ENCODE results near the gene LYST. TPM values are rescaled to one million over a fixed set of nuclear protein-coding genes. Genes with fewer than 3 reads are reported as not detected.

LYST gene
- total and polyA plus RNA-seq, 2 of the 8 experiments (the other 6 are each of a cell fraction or from before 2014, with no cell fraction given): 0.29 to 0.58 TPM

DNA sequence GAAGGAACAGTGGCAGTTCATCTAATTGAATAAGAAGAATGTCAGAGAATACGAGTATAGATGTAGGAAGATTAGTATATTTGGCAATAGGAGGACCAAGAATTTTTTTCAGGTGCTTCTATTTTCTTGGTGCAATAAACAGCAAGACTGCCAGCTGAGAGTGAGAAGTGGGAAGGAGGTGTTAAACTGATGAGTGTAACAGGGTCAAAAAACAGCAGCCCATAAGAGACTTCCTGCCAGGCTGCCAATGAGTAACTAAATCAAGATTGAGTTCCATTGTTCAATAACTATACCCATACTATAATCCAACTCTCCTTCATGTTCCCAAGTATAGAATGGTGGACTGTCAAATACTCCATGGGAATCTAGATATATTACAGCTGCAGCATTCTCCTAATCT is 28.7 kb downstream of the LYST start (continued):
- TF ChIP-seq, protein P1, sequence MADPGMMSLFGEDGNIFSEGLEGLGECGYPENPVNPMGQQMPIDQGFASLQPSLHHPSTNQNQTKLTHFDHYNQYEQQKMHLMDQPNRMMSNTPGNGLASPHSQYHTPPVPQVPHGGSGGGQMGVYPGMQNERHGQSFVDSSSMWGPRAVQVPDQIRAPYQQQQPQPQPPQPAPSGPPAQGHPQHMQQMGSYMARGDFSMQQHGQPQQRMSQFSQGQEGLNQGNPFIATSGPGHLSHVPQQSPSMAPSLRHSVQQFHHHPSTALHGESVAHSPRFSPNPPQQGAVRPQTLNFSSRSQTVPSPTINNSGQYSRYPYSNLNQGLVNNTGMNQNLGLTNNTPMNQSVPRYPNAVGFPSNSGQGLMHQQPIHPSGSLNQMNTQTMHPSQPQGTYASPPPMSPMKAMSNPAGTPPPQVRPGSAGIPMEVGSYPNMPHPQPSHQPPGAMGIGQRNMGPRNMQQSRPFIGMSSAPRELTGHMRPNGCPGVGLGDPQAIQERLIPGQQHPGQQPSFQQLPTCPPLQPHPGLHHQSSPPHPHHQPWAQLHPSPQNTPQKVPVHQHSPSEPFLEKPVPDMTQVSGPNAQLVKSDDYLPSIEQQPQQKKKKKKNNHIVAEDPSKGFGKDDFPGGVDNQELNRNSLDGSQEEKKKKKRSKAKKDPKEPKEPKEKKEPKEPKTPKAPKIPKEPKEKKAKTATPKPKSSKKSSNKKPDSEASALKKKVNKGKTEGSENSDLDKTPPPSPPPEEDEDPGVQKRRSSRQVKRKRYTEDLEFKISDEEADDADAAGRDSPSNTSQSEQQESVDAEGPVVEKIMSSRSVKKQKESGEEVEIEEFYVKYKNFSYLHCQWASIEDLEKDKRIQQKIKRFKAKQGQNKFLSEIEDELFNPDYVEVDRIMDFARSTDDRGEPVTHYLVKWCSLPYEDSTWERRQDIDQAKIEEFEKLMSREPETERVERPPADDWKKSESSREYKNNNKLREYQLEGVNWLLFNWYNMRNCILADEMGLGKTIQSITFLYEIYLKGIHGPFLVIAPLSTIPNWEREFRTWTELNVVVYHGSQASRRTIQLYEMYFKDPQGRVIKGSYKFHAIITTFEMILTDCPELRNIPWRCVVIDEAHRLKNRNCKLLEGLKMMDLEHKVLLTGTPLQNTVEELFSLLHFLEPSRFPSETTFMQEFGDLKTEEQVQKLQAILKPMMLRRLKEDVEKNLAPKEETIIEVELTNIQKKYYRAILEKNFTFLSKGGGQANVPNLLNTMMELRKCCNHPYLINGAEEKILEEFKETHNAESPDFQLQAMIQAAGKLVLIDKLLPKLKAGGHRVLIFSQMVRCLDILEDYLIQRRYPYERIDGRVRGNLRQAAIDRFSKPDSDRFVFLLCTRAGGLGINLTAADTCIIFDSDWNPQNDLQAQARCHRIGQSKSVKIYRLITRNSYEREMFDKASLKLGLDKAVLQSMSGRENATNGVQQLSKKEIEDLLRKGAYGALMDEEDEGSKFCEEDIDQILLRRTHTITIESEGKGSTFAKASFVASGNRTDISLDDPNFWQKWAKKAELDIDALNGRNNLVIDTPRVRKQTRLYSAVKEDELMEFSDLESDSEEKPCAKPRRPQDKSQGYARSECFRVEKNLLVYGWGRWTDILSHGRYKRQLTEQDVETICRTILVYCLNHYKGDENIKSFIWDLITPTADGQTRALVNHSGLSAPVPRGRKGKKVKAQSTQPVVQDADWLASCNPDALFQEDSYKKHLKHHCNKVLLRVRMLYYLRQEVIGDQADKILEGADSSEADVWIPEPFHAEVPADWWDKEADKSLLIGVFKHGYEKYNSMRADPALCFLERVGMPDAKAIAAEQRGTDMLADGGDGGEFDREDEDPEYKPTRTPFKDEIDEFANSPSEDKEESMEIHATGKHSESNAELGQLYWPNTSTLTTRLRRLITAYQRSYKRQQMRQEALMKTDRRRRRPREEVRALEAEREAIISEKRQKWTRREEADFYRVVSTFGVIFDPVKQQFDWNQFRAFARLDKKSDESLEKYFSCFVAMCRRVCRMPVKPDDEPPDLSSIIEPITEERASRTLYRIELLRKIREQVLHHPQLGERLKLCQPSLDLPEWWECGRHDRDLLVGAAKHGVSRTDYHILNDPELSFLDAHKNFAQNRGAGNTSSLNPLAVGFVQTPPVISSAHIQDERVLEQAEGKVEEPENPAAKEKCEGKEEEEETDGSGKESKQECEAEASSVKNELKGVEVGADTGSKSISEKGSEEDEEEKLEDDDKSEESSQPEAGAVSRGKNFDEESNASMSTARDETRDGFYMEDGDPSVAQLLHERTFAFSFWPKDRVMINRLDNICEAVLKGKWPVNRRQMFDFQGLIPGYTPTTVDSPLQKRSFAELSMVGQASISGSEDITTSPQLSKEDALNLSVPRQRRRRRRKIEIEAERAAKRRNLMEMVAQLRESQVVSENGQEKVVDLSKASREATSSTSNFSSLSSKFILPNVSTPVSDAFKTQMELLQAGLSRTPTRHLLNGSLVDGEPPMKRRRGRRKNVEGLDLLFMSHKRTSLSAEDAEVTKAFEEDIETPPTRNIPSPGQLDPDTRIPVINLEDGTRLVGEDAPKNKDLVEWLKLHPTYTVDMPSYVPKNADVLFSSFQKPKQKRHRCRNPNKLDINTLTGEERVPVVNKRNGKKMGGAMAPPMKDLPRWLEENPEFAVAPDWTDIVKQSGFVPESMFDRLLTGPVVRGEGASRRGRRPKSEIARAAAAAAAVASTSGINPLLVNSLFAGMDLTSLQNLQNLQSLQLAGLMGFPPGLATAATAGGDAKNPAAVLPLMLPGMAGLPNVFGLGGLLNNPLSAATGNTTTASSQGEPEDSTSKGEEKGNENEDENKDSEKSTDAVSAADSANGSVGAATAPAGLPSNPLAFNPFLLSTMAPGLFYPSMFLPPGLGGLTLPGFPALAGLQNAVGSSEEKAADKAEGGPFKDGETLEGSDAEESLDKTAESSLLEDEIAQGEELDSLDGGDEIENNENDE (IDR thresholded peaks at IDR 0.05; ENCODE audit: insufficient replicate concordance, low read length): no peak
- no peak for TF ChIP-seq CHD1 (IDR thresholded peaks at IDR 0.05; ENCODE audit: low read depth, low read length)
- no peak for TF ChIP-seq KDM1A (IDR thresholded peaks at IDR 0.05; ENCODE audit: borderline replicate concordance, low read length)
- no peak for TF ChIP-seq SP4 (IDR thresholded peaks at IDR 0.05; ENCODE audit: low read length)
- no peak for TF ChIP-seq EZH2 (IDR thresholded peaks at IDR 0.05; ENCODE audit: low read depth, low read length, severe bottlenecking)
- TF ChIP-seq POLR2AphosphoS5 (IDR thresholded peaks at IDR 0.05; ENCODE audit: low read depth, low read length): no peak

All from H1 (cell line).